HFF-Myc (cell line): ENCODE measurements around the gene AQP3.
"Not testable (repeated sequence)": the region's sequence is repeated elsewhere in the genome, so short reads cannot be mapped to it uniquely, and the experiment has no call there.

Experiments used
- DNase-seq: peaks from one replicate; pipeline ENCODE4 v3.0.0-alpha.2; 2011; ENCODE audit warnings: low read depth; ENCODE audit errors: extremely low read depth
- H3K4me3 ChIP-seq: replicated peaks from 2 replicates; pipeline ENCODE4 v1.5.1; 2011; ENCODE audit warnings: low read depth, mild to moderate bottlenecking, control low read depth, low read length
- TF ChIP-seq, protein P1 (sequence below): IDR thresholded peaks from 2 replicates; pipeline ENCODE4 v1.5.1; 2012; ENCODE audit warnings: mild to moderate bottlenecking, low read depth, low read length, control low read depth; ENCODE audit errors: missing control alignments

The AQP3 gene

DNA sequence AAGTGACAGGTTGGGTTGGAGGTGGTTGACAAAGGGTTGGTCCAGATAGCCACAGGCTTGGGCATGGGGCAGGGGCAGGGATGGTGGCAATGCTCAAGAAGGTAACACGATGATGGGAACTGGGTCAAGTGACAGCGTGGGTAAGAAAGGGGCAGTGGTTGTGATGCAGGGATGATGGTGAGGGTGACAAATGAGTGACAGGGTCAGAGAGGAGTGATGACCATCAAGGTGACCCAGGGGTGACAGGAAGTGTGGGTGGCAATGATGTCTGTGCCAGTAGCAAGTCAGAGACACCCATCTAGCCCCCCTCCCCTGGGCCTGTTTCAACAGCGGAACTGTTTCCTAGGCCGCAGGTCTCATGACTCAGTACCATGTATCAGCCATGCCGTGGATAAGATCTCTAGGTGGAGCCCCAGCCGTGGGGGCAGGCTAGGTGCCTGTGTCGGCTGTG is 20.5 kb downstream of the AQP3 start:
- no peak for DNase-seq
- TF ChIP-seq, protein P1, sequence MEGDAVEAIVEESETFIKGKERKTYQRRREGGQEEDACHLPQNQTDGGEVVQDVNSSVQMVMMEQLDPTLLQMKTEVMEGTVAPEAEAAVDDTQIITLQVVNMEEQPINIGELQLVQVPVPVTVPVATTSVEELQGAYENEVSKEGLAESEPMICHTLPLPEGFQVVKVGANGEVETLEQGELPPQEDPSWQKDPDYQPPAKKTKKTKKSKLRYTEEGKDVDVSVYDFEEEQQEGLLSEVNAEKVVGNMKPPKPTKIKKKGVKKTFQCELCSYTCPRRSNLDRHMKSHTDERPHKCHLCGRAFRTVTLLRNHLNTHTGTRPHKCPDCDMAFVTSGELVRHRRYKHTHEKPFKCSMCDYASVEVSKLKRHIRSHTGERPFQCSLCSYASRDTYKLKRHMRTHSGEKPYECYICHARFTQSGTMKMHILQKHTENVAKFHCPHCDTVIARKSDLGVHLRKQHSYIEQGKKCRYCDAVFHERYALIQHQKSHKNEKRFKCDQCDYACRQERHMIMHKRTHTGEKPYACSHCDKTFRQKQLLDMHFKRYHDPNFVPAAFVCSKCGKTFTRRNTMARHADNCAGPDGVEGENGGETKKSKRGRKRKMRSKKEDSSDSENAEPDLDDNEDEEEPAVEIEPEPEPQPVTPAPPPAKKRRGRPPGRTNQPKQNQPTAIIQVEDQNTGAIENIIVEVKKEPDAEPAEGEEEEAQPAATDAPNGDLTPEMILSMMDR: no peak

DNA sequence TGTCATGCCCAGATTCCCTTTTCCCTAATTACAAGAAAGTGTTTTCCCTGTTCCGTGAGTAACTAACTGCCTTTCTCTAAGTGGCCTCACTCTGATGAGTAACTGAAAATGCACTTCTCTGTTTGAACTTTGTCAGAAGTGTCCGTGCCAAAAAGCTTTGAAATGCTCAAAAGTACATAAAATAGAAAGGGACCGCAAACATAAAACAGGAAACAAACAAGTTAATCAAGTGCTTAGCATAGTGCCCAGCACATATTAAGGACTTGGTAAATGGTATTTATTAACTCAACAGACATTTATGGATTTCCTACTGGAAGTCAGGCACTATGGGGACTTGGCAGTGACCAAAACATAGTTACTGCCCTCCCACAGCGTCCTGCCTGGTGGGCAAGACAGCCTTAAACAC is 22.3 kb downstream of the AQP3 start:
- TF ChIP-seq, protein P1: no peak
- no peak overlapping the region for H3K4me3 ChIP-seq
- no peak for DNase-seq

More for the DNA sequence above, 20.5 kb downstream of the AQP3 start:
- no peak overlapping the region for H3K4me3 ChIP-seq

- not testable (repeated sequence) for DNase-seq
These were observed 22.9 kb downstream of the AQP3 start for GRCh38 chr9:33424492-33424891.

DNA sequence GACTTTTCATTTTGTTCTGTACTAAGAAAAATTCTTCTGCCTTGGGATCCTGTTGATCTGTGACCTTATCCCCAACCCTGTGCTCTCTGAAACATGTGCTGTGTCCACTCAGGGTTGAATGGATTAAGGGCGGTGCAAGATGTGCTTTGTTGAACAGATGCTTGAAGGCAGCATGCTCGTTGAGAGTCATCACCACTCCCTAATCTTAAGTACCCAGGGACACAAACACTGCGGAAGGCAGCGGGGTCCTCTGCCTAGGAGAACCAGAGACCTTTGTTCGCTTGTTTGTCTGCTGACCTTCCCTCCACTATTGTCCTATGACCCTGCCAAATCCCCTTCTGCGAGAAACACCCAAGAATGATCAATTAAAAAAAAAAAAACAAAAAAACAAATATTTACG is 23.4 kb downstream of the AQP3 start:
- H3K4me3 ChIP-seq, DNase-seq: not testable (repeated sequence)

More at GRCh38 chr9:33424492-33424891, 22.9 kb downstream of the AQP3 start:
- not testable (repeated sequence) for H3K4me3 ChIP-seq

DNA sequence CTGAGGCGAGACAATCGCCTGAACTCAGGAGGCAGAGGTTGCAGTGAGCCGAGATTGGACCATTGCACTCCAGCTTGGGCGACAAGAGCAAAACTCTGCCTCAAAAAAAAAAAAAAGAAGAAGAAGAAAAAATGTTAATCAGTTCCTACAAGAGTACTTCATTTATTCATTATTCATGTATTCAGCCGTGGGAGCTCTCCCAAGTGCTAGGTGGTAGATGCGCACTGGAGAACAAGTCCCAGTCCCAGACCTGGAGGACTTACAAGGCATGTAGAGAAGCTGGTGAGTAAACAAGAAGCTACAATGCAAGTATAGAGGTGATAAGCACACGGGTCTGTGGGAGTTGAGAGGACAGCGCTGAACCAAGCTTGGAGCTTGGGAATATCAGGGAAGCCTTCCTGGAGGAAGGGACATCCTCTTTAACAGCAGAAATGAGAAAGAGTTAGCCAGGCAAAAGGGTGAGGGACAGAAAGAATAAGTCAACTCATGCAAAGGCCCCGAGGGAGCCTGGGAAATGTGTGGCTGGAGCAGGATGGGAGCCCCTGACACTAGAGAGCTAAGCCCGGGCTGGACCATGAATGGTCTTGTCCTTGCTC is 27.6 kb downstream of the AQP3 start:
- TF ChIP-seq, protein P1: no peak
- H3K4me3 ChIP-seq: no peak overlapping the region
- DNase-seq: no peak

DNA sequence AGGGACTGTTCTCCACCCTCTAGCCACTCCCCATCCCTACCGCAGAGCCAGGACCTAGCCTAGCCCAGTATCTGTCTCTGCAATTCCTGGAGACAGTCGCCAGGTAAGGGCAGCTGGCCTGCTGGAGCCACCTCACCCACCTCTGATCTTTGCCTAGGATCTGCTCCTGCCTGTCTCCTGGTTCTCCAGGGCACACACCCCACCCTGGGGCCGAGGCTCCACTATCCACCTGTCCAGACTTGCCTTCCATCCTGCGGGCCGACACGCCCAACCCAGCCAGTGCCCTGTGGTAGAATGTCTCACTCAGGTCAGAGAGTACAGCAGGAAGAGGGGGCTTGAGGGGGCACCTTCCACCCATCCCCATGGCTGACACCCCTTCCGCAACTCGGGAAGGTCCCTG is 29.3 kb downstream of the AQP3 start:
- no peak for DNase-seq
- TF ChIP-seq, protein P1: no peak
- no peak overlapping the region for H3K4me3 ChIP-seq

DNA sequence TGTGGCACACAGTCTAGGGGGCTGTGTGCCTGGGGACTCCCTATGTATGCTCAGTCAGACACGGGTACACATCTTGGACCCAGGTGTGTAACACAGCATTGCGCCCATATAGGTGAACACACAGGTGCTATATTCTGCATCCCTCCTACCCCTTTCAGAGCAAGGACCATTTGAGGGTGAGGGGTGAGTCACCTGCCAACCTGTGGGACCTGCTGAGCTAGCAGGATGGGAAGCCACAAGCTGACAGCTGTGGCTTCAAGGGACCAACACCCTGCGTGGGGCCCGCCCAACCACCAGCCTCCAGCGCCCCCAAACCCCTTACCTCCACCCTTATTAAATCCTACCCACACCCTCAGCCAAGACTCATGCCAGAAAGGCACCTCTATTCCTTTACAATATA is 30.4 kb downstream of the AQP3 start:
- TF ChIP-seq, protein P1: no peak
- DNase-seq: no peak

GRCh38 chr9:33415501-33416038 is 31.8 kb downstream of the AQP3 start:
- H3K4me3 ChIP-seq: no peak overlapping the region
- TF ChIP-seq, protein P1: peak; percentile 73

More for the DNA sequence above, 30.4 kb downstream of the AQP3 start:
- H3K4me3 ChIP-seq: no peak overlapping the region

More at GRCh38 chr9:33415501-33416038, 31.8 kb downstream of the AQP3 start:
- DNase-seq: no peak
